C4-2B (cell line): ENCODE results near the gene RGS11.

Source experiments
- ZFX ChIP-seq: fragments of 450-650 bp; IDR thresholded peaks from 2 replicates; pipeline ENCODE4 v1.6.1; 2017
- TF ChIP-seq, protein P1 (sequence below): fragments of 450-650 bp; conservative IDR thresholded peaks from 2 replicates; pipeline ENCODE4 v1.5.1; 2017; ENCODE audit warnings: mild to moderate bottlenecking

DNA sequence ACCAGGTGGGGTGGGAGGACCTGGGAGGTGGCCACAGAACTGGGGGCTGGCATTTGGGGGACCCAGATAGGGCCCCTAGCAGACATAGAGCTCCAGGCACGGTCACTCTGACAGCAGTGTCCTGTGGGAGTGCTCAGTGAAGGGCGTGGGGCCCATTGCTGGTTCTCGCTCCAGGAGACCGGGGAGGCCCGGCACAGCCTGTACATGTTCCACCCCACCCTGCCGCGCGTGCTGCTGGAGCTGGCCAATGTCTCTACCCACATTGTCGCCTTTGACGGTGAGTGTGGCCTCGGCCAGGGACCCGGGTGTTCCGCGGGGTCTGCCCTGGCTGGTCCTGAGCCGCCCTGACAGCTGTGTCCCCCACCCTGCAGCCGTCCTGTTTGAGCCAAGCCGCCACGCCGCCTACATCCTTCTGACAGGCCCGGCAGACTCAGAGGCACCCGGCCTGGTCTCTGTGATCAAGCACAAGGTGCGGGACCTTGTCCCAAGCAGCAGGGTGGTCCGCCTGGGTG is 11.2 kb downstream of the RGS11 start:
- TF ChIP-seq, protein P1, sequence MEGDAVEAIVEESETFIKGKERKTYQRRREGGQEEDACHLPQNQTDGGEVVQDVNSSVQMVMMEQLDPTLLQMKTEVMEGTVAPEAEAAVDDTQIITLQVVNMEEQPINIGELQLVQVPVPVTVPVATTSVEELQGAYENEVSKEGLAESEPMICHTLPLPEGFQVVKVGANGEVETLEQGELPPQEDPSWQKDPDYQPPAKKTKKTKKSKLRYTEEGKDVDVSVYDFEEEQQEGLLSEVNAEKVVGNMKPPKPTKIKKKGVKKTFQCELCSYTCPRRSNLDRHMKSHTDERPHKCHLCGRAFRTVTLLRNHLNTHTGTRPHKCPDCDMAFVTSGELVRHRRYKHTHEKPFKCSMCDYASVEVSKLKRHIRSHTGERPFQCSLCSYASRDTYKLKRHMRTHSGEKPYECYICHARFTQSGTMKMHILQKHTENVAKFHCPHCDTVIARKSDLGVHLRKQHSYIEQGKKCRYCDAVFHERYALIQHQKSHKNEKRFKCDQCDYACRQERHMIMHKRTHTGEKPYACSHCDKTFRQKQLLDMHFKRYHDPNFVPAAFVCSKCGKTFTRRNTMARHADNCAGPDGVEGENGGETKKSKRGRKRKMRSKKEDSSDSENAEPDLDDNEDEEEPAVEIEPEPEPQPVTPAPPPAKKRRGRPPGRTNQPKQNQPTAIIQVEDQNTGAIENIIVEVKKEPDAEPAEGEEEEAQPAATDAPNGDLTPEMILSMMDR: no peak
- TF ChIP-seq ZFX: no peak
